Measurements from ENCODE around the gene TRIM63. TPM values are rescaled to one million over a fixed set of nuclear protein-coding genes. Genes with fewer than 3 reads are reported as not detected.
"Not testable (repeated sequence)": the region's sequence is repeated elsewhere in the genome, so short reads cannot be mapped to it uniquely, and the experiment has no call there.

TRIM63 gene
- total and polyA plus RNA-seq, 2 donors (not counting 1 experiment from before 2014, with no cell fraction given), result not detected

- Histone ChIP-seq H3K27me3 (ENCODE audit: control insufficient read depth, insufficient read depth, low read length) (no peaks in the 10 kb centered on the region), H3K4me3 (replicated peaks in 1 of 4; ENCODE audit: control extremely low read depth in 1 of 4, insufficient read depth in 1 of 4, low read depth in 3 of 4, low read length in 4 of 4) (no peak overlapping the region), H3K4me2 (ENCODE audit: extremely low read depth, insufficient read depth, low read length) (no peak overlapping the region), H3K9ac (ENCODE audit: insufficient read depth, low read length) (no peak overlapping the region), H3K36me3 (ENCODE audit: control insufficient read depth, insufficient read depth, low read length) (no peaks in the 10 kb centered on the region), H3K27ac (ENCODE audit: insufficient read depth, low read length) (no peak overlapping the region), H3K9me3 (ENCODE audit: control insufficient read depth, insufficient read depth, low read depth, low read length) (no peaks in the 10 kb centered on the region), H4K20me1 (ENCODE audit: control insufficient read depth, extremely low read depth, insufficient read depth, low read length) (no peaks in the 10 kb centered on the region), H3K79me2 (ENCODE audit: control insufficient read depth, insufficient read depth, low read length) (peaks cover 4% of the 10 kb centered on the region), H2AFZ (ENCODE audit: low read length) (no peak overlapping the region), H3K4me1 (ENCODE audit: control insufficient read depth, extremely low read depth, insufficient read depth, low read length) (no peaks in the 10 kb centered on the region)
- no peak for DNase-seq (ENCODE audit: low read depth in 2 of 2)
- TF ChIP-seq CTCF (conservative IDR thresholded peaks at IDR 0.05 in 1 of 2, IDR thresholded peaks at IDR 0.05 in 1 of 2; ENCODE audit: low read depth in 1 of 2, low read length in 2 of 2) (no peak), EZH2 (IDR thresholded peaks at IDR 0.05; ENCODE audit: low read length, missing control alignments) (no peak)
These were observed 42.1 kb upstream of the TRIM63 start for GRCh38 chr1:26109229-26110164.

GRCh38 chr1:26105226-26105548, 37.8 kb upstream of the TRIM63 start:
- not testable (repeated sequence) for H3K9me3 ChIP-seq (ENCODE audit: control insufficient read depth, insufficient read depth, low read depth, low read length); H3K27me3 ChIP-seq (ENCODE audit: control insufficient read depth, insufficient read depth, low read length); H4K20me1 ChIP-seq (ENCODE audit: control insufficient read depth, extremely low read depth, insufficient read depth, low read length); H3K36me3 ChIP-seq (ENCODE audit: control insufficient read depth, insufficient read depth, low read length); H3K79me2 ChIP-seq (ENCODE audit: control insufficient read depth, insufficient read depth, low read length); H3K4me3 ChIP-seq (replicated peaks in 1 of 4; ENCODE audit: control extremely low read depth in 1 of 4, insufficient read depth in 1 of 4, low read depth in 3 of 4, low read length in 4 of 4); H3K9ac ChIP-seq (ENCODE audit: insufficient read depth, low read length); H3K4me1 ChIP-seq (ENCODE audit: control insufficient read depth, extremely low read depth, insufficient read depth, low read length); H3K4me2 ChIP-seq (ENCODE audit: extremely low read depth, insufficient read depth, low read length); DNase-seq (ENCODE audit: low read depth in 2 of 2); H2AFZ ChIP-seq (ENCODE audit: low read length); H3K27ac ChIP-seq (ENCODE audit: insufficient read depth, low read length)

- no peak overlapping the region for H3K4me3 ChIP-seq (replicated peaks in 1 of 4; ENCODE audit: control extremely low read depth in 1 of 4, insufficient read depth in 1 of 4, low read depth in 3 of 4, low read length in 4 of 4)
- TF ChIP-seq EZH2 (IDR thresholded peaks at IDR 0.05; ENCODE audit: low read length, missing control alignments) (no peak), CTCF (conservative IDR thresholded peaks at IDR 0.05 in 1 of 2, IDR thresholded peaks at IDR 0.05 in 1 of 2; ENCODE audit: low read depth in 1 of 2, low read length in 2 of 2) (no peak)
- H3K9me3 ChIP-seq (ENCODE audit: control insufficient read depth, insufficient read depth, low read depth, low read length), result no peaks in the 10 kb centered on the region
- no peak overlapping the region for H3K9ac ChIP-seq (ENCODE audit: insufficient read depth, low read length)
- H3K27me3 ChIP-seq (ENCODE audit: control insufficient read depth, insufficient read depth, low read length), result no peaks in the 10 kb centered on the region
- no peaks in the 10 kb centered on the region for H3K36me3 ChIP-seq (ENCODE audit: control insufficient read depth, insufficient read depth, low read length)
- no peak overlapping the region for H3K27ac ChIP-seq (ENCODE audit: insufficient read depth, low read length)
- peak in 1 of 2 donors; percentile 6 for DNase-seq (ENCODE audit: low read depth in 2 of 2)
- H3K4me1 ChIP-seq (ENCODE audit: control insufficient read depth, extremely low read depth, insufficient read depth, low read length), result peaks cover 2% of the 10 kb centered on the region
- no peak overlapping the region for H3K4me2 ChIP-seq (ENCODE audit: extremely low read depth, insufficient read depth, low read length)
- H4K20me1 ChIP-seq (ENCODE audit: control insufficient read depth, extremely low read depth, insufficient read depth, low read length), result no peaks in the 10 kb centered on the region
- H3K79me2 ChIP-seq (ENCODE audit: control insufficient read depth, insufficient read depth, low read length), result no peaks in the 10 kb centered on the region
- no peak overlapping the region for H2AFZ ChIP-seq (ENCODE audit: low read length)
These were observed 35.1 kb upstream of the TRIM63 start for GRCh38 chr1:26102526-26102925.
